RKO (cell line): Measurements from ENCODE around the gene FAM20C.

Source experiments
- DNase-seq: peaks from one replicate; pipeline ENCODE4 v3.0.0-alpha.2; 2016; ENCODE audit warnings: low spot score

The FAM20C gene

DNA sequence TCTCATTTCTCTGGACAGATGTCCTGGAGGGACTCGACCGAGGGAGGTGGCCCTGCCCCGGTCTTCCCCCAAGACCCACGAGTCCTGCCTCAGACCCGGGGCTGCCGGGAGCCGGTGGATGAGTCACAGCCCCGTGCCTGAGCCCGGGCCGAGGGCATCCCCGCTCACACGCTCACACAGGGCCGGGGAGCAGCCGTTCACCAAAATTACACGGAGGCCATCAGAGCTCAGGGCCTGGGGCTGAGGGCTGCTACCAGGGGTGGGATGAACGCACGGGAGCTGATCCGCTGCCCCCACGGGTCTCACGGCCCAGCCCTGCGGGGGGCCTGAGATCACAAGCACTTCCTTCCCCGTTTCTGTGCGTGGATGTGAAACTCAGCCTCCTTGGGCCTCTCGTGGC is 17.5 kb downstream of the FAM20C start:
- no peak for DNase-seq

DNA sequence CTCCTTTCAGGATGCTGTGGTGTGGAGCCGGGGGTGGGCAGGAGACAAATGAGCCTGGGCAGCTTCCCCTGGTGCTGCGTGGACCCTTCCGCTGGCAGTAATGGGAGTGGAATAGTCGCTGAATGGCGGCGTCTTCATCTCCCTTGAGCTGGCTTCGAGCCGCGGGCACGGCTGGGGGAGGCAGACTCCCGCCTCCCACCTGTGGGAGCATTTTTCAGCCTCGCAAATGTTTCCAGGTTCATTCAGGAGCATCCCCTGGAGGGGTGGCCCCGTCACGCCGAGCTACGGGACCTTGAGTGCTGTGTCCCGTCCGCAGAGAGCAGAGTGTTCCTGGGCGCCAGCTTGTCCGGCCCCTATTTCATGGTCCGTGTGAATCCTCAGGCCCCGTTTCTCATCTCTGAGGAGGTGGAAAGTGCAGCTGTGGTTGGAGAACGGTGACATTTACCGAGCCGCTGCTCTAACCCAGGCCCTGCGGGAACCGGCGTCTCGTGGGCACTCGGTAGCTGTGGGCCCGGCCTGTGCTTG is 18.1 kb downstream of the FAM20C start:
- DNase-seq = no peak

- no peak for DNase-seq
Observed at GRCh38 chr7:211033-211714, 18.8 kb downstream of the FAM20C start.

- DNase-seq = no peak
Observed at GRCh38 chr7:211715-212058, 19.3 kb downstream of the FAM20C start.

DNA sequence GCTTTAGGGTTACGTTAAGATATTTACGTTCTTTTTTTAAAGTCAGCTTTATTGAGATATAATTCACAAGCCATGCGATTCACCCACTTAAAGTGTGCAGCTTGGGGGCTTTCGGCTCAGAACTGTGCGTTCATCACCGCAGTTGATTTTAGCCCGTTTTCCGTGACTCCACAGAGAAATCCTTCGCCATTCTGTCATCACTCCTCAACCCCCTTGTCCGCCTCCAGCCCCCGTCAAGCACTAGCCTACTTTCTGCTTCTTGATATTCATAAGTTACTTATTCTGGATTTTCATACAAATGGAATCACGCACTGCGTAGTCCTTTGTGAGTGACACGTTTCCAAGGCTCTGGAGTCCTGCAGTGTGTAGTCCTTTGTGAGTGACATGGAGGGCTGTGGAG is 20.4 kb downstream of the FAM20C start:
- DNase-seq = no peak

DNA sequence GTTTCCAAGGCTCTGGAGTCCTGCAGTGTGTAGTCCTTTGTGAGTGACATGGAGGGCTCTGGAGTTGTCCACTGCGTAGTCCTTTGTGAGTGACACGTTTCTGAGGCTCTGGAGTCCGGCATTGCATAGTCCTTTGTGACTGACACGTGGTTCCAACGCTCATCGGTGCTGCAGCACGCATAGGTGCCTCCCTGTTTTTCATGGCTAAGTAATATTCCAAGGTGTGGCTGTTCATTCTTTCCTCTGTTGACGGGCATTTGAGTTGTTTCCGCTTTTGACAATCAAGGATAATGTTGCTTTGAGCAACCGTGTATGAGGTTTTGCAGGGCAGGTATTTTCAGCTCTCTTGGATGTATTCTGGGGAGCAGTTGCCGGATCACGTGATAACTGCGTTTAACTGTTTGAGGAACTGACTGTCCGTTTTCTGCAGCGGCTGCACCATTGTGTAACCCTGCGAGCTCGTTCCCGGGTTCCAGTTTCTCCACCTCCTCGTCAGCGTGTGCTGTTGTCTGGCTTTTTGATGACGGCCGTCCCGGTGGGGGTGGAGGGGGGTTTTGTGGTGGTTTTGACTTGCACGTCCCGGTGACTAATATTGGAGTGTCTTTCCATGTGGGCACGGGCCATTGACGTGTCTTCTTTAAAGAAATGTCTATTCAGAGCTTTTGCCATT is 21.1 kb downstream of the FAM20C start:
- no peak for DNase-seq

- DNase-seq = no peak
Observed at GRCh38 chr7:214410-215212, 22.2 kb downstream of the FAM20C start.

GRCh38 chr7:216360-217300 is 24.3 kb downstream of the FAM20C start:
- no peak for DNase-seq

GRCh38 chr7:217781-218180 is 25.4 kb downstream of the FAM20C start:
- no peak for DNase-seq

GRCh38 chr7:218316-218715 is 25.9 kb downstream of the FAM20C start:
- no peak for DNase-seq

GRCh38 chr7:218896-219580 is 26.7 kb downstream of the FAM20C start:
- DNase-seq = no peak

- DNase-seq = no peak
Observed at GRCh38 chr7:219581-220150, 27.3 kb downstream of the FAM20C start.

DNA sequence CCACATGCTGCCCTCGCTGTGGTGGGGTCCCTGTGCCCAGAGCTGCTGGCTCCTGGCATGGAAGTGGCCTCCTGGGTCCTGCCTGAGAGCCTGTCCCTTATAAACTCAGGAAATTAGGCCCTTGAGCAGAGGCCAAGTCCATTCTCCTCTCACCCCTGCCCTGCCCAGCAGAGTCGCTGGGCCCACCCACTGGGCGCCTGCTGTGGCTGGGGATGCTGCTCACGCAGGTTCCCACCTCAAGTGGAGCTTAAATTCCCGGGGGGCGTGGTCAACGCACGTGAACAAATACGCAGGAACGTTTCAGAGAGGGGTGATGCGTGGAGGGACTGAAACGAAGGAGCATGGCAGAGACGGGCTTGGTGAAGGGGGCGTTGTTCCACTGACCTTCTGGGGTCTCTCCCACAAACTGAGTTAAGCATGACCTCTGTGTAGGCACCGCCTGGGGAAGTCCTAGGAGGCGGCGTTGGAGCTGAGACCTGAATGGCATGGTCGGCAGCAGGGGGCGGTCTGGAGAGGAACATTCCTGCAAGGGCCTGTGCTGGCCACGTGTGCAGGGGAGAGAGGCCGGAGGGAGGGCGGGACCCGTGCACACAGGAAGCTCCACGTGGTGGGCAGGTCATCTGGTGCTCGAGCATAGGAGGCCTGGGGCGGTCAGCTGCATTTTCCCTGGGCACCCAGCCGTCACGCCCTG is 27.9 kb downstream of the FAM20C start:
- DNase-seq = no peak

- no peak for DNase-seq
Observed at GRCh38 chr7:221978-222715, 29.8 kb downstream of the FAM20C start.

DNA sequence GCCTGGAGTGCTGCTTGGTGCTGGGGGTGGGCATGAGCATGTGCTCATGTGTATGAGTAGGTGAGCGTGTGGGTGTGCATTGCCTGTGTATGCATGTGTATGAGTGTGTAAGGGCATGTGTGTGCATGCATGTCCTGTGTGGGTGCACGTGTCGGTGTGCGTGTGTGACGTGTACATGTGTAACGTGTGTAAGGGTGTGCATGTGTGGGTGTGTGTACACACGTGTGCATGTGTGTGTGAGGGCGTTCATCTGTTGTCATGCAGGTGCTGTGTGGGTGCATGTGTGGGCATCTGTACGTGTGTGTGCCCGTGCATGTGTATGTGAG is 30.3 kb downstream of the FAM20C start:
- DNase-seq = no peak

DNA sequence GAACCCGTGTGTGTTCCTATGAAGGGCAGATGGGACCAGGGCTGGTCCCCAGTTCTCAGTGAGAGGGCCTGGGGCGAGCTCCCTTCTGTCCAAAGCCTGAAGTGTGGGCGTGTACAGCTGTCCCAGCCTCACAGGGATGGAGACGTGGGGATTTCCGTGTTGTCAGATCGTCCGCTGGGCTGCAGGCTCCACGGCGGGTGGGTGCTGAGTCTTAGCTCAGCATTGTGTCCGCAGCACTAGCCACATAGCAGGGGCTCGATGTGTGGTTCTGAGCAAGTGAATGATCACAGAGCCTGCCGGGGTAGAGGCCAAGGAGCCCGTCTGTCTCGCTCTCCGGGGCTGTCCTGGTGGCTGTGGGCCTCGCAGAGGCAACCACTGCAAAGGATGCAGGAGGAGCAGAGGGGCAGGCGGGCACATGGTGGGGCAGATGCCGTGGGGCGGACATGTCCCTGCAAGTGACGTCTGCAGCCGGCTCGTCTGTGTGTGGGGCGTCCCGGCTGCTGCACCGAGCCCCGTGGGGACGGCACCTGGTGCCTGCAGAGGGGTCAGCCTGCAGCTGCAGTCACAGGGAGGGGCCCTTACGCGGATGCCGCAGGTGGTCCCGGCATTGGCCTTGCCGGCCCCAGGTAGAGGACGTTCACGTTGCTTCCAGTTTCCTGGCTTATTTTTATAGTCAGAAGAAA is 30.9 kb downstream of the FAM20C start:
- DNase-seq = no peak

DNA sequence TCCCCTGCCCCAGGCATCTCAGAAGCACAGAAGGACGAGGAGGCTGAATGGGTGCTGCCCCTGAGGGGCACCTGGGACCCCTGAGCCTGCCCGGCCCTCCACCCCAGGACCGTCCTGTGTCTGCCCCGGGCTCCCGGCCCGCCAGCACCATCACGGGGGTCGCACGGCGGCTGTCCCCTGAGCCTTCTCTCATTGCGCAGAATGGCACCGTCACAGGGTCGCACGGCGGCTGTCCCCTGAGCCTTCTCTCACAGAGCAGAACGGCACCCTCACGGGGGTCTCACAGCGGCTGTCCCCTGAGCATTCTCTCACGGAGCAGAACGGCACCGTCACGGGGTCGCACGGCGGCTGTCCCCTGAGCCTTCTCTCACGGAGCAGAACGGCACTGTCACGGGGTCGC is 31.5 kb downstream of the FAM20C start:
- no peak for DNase-seq

DNA sequence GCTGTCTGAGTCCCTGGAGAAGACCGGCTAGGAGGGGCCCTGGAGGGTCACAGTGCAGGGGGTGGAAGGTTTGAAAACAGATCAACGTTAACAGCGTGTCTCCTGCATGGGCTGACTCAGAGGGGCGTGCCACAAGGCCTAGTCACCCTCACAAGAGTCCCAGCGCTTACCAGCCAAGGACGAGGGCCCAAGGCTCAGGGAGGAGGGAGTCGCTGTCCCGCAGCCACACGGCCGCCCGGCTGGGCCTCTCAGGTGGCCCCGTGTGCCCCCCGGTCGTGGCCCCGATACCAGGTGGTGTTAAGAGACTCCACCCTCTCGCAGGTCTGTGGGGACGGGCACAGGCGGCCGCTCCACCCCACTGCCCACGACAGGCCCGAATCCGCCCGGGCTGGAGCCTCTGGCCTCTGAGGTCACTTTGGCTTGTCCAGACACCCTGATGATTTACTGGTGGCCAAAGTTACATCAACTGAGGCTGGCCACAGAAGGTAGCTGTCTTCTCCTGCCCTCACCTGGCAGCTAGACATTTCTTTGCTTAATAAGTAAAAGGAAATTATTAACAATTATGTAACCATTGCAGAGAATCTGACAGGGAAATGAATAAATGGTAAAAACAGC is 34.0 kb downstream of the FAM20C start:
- DNase-seq = peak; percentile 24

GRCh38 chr7:227926-228325 is 35.6 kb downstream of the FAM20C start:
- no peak for DNase-seq
